ENCODE results near the gene IFIT5.
"Not testable (repeated sequence)": the region's sequence is repeated elsewhere in the genome, so short reads cannot be mapped to it uniquely, and the experiment has no call there.

The IFIT5 gene

GRCh38 chr10:89414146-89414878 lies at the start of gene IFIT5:
TSS of gene IFIT5 (plus strand) at chr10:89414568. CDS start at chr10:89414799, 231 bp downstream.
- peak; percentile 57 for DNase-seq (ENCODE audit: low spot score)

GRCh38 chr10:89367529-89367928 lies 46.8 kb upstream of the IFIT5 start:
- peak; percentile 17 for DNase-seq (ENCODE audit: low spot score)

- no peak for DNase-seq (ENCODE audit: low spot score)
Measured at GRCh38 chr10:89368129-89368528, 46.2 kb upstream of the IFIT5 start.

GRCh38 chr10:89369156-89370105 lies 44.9 kb upstream of the IFIT5 start:
- no peak for DNase-seq (ENCODE audit: low spot score)

- DNase-seq (ENCODE audit: low spot score) = no peak
Measured at GRCh38 chr10:89371079-89371478, 43.3 kb upstream of the IFIT5 start.

- no peak for DNase-seq (ENCODE audit: low spot score)
Measured at GRCh38 chr10:89371987-89372386, 42.4 kb upstream of the IFIT5 start.

- DNase-seq (ENCODE audit: low spot score) = no peak
Measured at GRCh38 chr10:89373916-89374711, 40.3 kb upstream of the IFIT5 start.

GRCh38 chr10:89374713-89375141 lies 39.6 kb upstream of the IFIT5 start:
- DNase-seq (ENCODE audit: low spot score) = no peak

- no peak for DNase-seq (ENCODE audit: low spot score)
Measured at GRCh38 chr10:89377705-89378637, 36.4 kb upstream of the IFIT5 start, which contains the start of gene IFIT1B. TSS of gene IFIT1B (plus strand) at chr10:89378056. CDS start at chr10:89378136, 80 bp downstream.

GRCh38 chr10:89379103-89379502 lies 35.3 kb upstream of the IFIT5 start:
- no peak for DNase-seq (ENCODE audit: low spot score)

- DNase-seq (ENCODE audit: low spot score) = no peak
Measured at GRCh38 chr10:89382757-89383156, 31.6 kb upstream of the IFIT5 start.

GRCh38 chr10:89384474-89385340 lies 29.7 kb upstream of the IFIT5 start:
- no peak for DNase-seq (ENCODE audit: low spot score)

GRCh38 chr10:89388806-89389205 lies 25.6 kb upstream of the IFIT5 start:
- no peak for DNase-seq (ENCODE audit: low spot score)

GRCh38 chr10:89389254-89389653 lies 25.1 kb upstream of the IFIT5 start:
- DNase-seq (ENCODE audit: low spot score) = no peak

GRCh38 chr10:89390476-89391225 lies 23.7 kb upstream of the IFIT5 start:
- no peak for DNase-seq (ENCODE audit: low spot score)

GRCh38 chr10:89391226-89391576 lies 23.2 kb upstream of the IFIT5 start:
- not testable (repeated sequence) for DNase-seq (ENCODE audit: low spot score)

- peak; percentile 44 for DNase-seq (ENCODE audit: low spot score)
Measured at GRCh38 chr10:89391907-89392756, 22.2 kb upstream of the IFIT5 start, which contains the start of gene IFIT1. TSS of gene IFIT1 (plus strand) at chr10:89392623. CDS start at chr10:89392713, 90 bp downstream.

GRCh38 chr10:89392974-89393373 lies 21.4 kb upstream of the IFIT5 start:
- no peak for DNase-seq (ENCODE audit: low spot score)

All from activated CD4-positive, alpha-beta T cell treated with anti-CD3 and anti-CD28 coated beads, Interleukin-2, Interleukin-4, amounts not matched to agents 100 ng/mL and 50 ng/mL, durations not matched to agents 16 hours and 8 hours (primary cell).